H1 (cell line): Measurements from ENCODE around the gene HOMER1. TPM values are rescaled to one million over a fixed set of nuclear protein-coding genes. Genes with fewer than 3 reads are reported as not detected.

Source experiments
- CHD1 ChIP-seq: IDR thresholded peaks from 2 replicates; pipeline ENCODE4 v1.6.1; 2012; ENCODE audit warnings: low read depth, low read length, improper control_type of control experiment
- RBBP5 ChIP-seq: IDR thresholded peaks from 2 replicates; pipeline ENCODE4 v1.7.1; 2012; ENCODE audit warnings: low read depth, mild to moderate bottlenecking, inconsistent platforms, low read length, moderate library complexity, borderline replicate concordance
- SIRT6 ChIP-seq: IDR thresholded peaks from one replicate; pipeline ENCODE4 v1.7.1; 2012; ENCODE audit warnings: low read length, inconsistent platforms
- SP4 ChIP-seq: IDR thresholded peaks from 2 replicates; pipeline ENCODE4 v1.6.1; 2012; ENCODE audit warnings: low read length, inconsistent platforms
- polyA plus RNA-seq, 7 experiments: library from polyadenylated mRNA; depleted of rRNA in 3 of 7; stranded (reverse) in 5 of 7; unstranded in 2 of 7; fragments of >200 nt in 5 of 7; fragments of 200-250 nt in 2 of 7; gene quantifications; 1 replicate in 5 of 7; 2 replicates in 1 of 7; 4 replicates in 1 of 7; pipeline versions ENCODE4 v1.2.1 to v1.2.3, GENCODE V29; 2011 to 2013; ENCODE audit warnings: missing spikeins in 2 of 7, mixed read lengths in 2 of 7
- total RNA-seq: library from RNA; stranded (reverse); fragmentation: NEBNext Ultra II Directional; extraction: Animal tissue kit (Norgen Biotek cat#: 25700); gene quantifications from 2 replicates; pipeline ENCODE4 v1.2.1, GENCODE V29; 2021

Gene HOMER1
- total and polyA plus RNA-seq, 2 of the 8 experiments (the other 6 are each of a cell fraction or from before 2014, with no cell fraction given): 6.4 to 57.9 TPM

GRCh38 chr5:79555418-79555817 is 41.5 kb upstream of the HOMER1 start (continued):
- TF ChIP-seq SIRT6 (no peak), SP4 (no peak), RBBP5 (no peak), CHD1 (no peak)
